Endothelial cell of umbilical vein (primary cell): Measurements from ENCODE around the gene SQOR. TPM values are rescaled to one million over a fixed set of nuclear protein-coding genes. Genes with fewer than 3 reads are reported as not detected.

Source experiments
- BruUV-seq: library from RNA; stranded (reverse); fragments of 400-500 nt; replicated peaks from 2 replicates; lab custom pipeline; 2021; lab: Mats Ljungman, UMichigan
- CTCF ChIA-PET: fragments of 300-600, 350-600 bp; sonication (Branson Sonifier 250); formaldehyde crosslinking; loops from one replicate; lab custom pipeline; 2021; ENCODE audit warnings: antibody characterized with exemption, inconsistent platforms; lab: Charles Lee
- POLR2A ChIA-PET: fragments of 300-600, 350-600 bp; sonication (Branson Sonifier 250); formaldehyde crosslinking; loops from one replicate; lab custom pipeline; 2021; ENCODE audit warnings: antibody characterized with exemption, inconsistent platforms; lab: Charles Lee
- DNase-seq: peaks from one replicate; pipeline ENCODE4 v3.0.0-alpha.2; 2011; ENCODE audit warnings: low read depth, low spot score
- FAIRE-seq: peaks from 2 replicates; lab custom pipeline; 2011; peaks lifted over from hg19 to GRCh38; lab: Jason Lieb, UNC
- H2AFZ ChIP-seq: 2 replicates; pipeline ENCODE4 v1.6.0; 2012; ENCODE audit warnings: low read depth, low read length, control low read depth, inconsistent platforms
- H3K27ac ChIP-seq: 2 replicates; pipeline ENCODE4 v1.5.1; 2011; ENCODE audit warnings: low read depth, mild to moderate bottlenecking, control low read depth, low read length, moderate library complexity; ENCODE audit not compliant: insufficient read depth
- H3K27me3 ChIP-seq, 2 experiments: 2 replicates each; pipeline versions ENCODE4 v1.6.0 to v1.6.1; 2011; ENCODE audit warnings: low read length in 2 of 2, mixed read lengths in 1 of 2; ENCODE audit not compliant: control insufficient read depth in 2 of 2, insufficient read depth in 2 of 2
- H3K36me3 ChIP-seq, 2 experiments: 2 replicates in 1 of 2; 3 replicates in 1 of 2; pipeline ENCODE4 v1.5.1; 2011; ENCODE audit warnings: low read length in 2 of 2, mild to moderate bottlenecking in 1 of 2, moderate library complexity in 1 of 2; ENCODE audit not compliant: control insufficient read depth in 2 of 2, insufficient read depth in 2 of 2; ENCODE audit errors: extremely low read depth in 1 of 2
- H3K4me1 ChIP-seq: 3 replicates; pipeline ENCODE4 v1.5.1; 2011; ENCODE audit warnings: mild to moderate bottlenecking, low read length; ENCODE audit not compliant: control insufficient read depth, insufficient read depth; ENCODE audit errors: extremely low read depth
- H3K4me2 ChIP-seq: 2 replicates; pipeline ENCODE4 v1.6.1; 2011; ENCODE audit warnings: low read length, control low read depth, mixed read lengths; ENCODE audit not compliant: insufficient read depth
- H3K4me3 ChIP-seq, 3 experiments: fragments of 200-600 bp in 1 of 3; sonication (generic), shearing (Covaris generic) in 1 of 3; replicated peaks in 1 of 3; 2 replicates each; pipeline ENCODE4 v1.5.1; 2011 to 2016; ENCODE audit warnings: control low read depth in 3 of 3, low read length in 3 of 3, mild to moderate bottlenecking in 2 of 3, inconsistent platforms in 1 of 3, low read depth in 1 of 3, moderate library complexity in 1 of 3; ENCODE audit not compliant: insufficient read depth in 1 of 3
- H3K79me2 ChIP-seq: 2 replicates; pipeline ENCODE4 v1.6.0; 2012; ENCODE audit warnings: low read length, inconsistent platforms; ENCODE audit not compliant: control insufficient read depth, insufficient read depth
- H3K9ac ChIP-seq: replicated peaks from 2 replicates; pipeline ENCODE3; 2011; ENCODE audit warnings: low read length, control low read depth; ENCODE audit not compliant: insufficient read depth; ENCODE audit errors: extremely low read depth
- H3K9me1 ChIP-seq: replicated peaks from 3 replicates; pipeline ENCODE4 v1.6.0; 2011; ENCODE audit warnings: mild to moderate bottlenecking, low read length; ENCODE audit not compliant: control insufficient read depth, insufficient read depth; ENCODE audit errors: extremely low read depth
- H3K9me3 ChIP-seq: replicated peaks from 2 replicates; pipeline ENCODE4 v1.5.1; 2012; ENCODE audit warnings: low read length, inconsistent platforms; ENCODE audit not compliant: control insufficient read depth, insufficient read depth
- H4K20me1 ChIP-seq: replicated peaks from 2 replicates; pipeline ENCODE3; 2011; ENCODE audit warnings: mild to moderate bottlenecking, low read length; ENCODE audit not compliant: control insufficient read depth, insufficient read depth; ENCODE audit errors: extremely low read depth
- EZH2 ChIP-seq: IDR thresholded peaks from 2 replicates; pipeline ENCODE4 v1.6.1; 2012; ENCODE audit warnings: borderline replicate concordance, low read depth, mild to moderate bottlenecking, moderate library complexity, low read length, inconsistent platforms; ENCODE audit not compliant: severe bottlenecking
- FOS ChIP-seq: IDR thresholded peaks from 2 replicates; pipeline ENCODE4 v1.6.1; 2011; ENCODE audit warnings: mild to moderate bottlenecking, low read length, moderate library complexity, borderline replicate concordance; ENCODE audit not compliant: insufficient read depth
- GATA2 ChIP-seq: IDR thresholded peaks from 2 replicates; pipeline ENCODE4 v1.7.0; 2011; ENCODE audit warnings: low read depth, mild to moderate bottlenecking, moderate library complexity, mixed read lengths, low read length; ENCODE audit not compliant: insufficient read length, insufficient read depth
- JUN ChIP-seq: IDR thresholded peaks from 2 replicates; pipeline ENCODE4 v1.6.1; 2011; ENCODE audit warnings: borderline replicate concordance, low read depth; ENCODE audit not compliant: insufficient read length, insufficient read depth
- MYC ChIP-seq: IDR thresholded peaks from one replicate; pipeline ENCODE4 v1.6.1; 2011; ENCODE audit warnings: mild to moderate bottlenecking, low read depth, low read length
- POLR2A ChIP-seq: IDR thresholded peaks from 2 replicates; pipeline ENCODE4 v1.6.1; 2012; ENCODE audit warnings: low read depth, mild to moderate bottlenecking, control low read depth, low read length
- POLR2AphosphoS5 ChIP-seq: IDR thresholded peaks from 2 replicates; pipeline ENCODE4 v1.6.1; 2012; ENCODE audit warnings: low read depth, mild to moderate bottlenecking, control low read depth, low read length, moderate library complexity; ENCODE audit not compliant: insufficient read depth
- dilution Hi-C: fragments of 300-500 bp; cut with MboI; formaldehyde crosslinking; loops from one replicate; pipeline ENCODE4 v1.15.0; 2019; ENCODE audit warnings: low sequenced_read_pairs; ENCODE audit not compliant: extremely low pct_ligation_motif_present
- intact Hi-C: fragments of 100-400 bp; cut with micrococcal nuclease; formaldehyde crosslinking; loops from one replicate; pipeline ENCODE4 v1.10.0; 2022
- polyA plus RNA-seq, 4 experiments: library from polyadenylated mRNA; depleted of rRNA in 3 of 4; stranded (reverse) in 3 of 4; unstranded in 1 of 4; fragments of >200 nt; gene quantifications; 2 replicates each; pipeline versions ENCODE4 v1.2.1 to v1.2.3, GENCODE V29; 2011 to 2012; ENCODE audit warnings: missing spikeins in 1 of 4
- total RNA-seq: library from RNA; stranded (reverse); gene quantifications from 2 replicates; pipeline ENCODE4 v1.2.3, GENCODE V29; 2021
- TF ChIP-seq, protein P1 (sequence below): IDR thresholded peaks from 2 replicates; pipeline ENCODE4 v1.6.1; 2011; ENCODE audit not compliant: insufficient read depth, insufficient read length
- TF ChIP-seq, protein P2 (sequence below), 2 donors: IDR thresholded peaks; 1 replicate in 1 of 2; 2 replicates in 1 of 2; pipeline ENCODE4 v1.5.1; 2011; ENCODE audit warnings: low read length in 2 of 2, mild to moderate bottlenecking in 2 of 2, moderate library complexity in 2 of 2, control low read depth in 1 of 2, inconsistent platforms in 1 of 2, low read depth in 1 of 2; ENCODE audit not compliant: insufficient read depth in 1 of 2; ENCODE audit errors: extremely low read depth in 1 of 2

Gene SQOR
- total and polyA plus RNA-seq, 2 donors (not counting 3 experiments of a cell fraction or from before 2014, with no cell fraction given), result 12.9 to 17.9 TPM

DNA sequence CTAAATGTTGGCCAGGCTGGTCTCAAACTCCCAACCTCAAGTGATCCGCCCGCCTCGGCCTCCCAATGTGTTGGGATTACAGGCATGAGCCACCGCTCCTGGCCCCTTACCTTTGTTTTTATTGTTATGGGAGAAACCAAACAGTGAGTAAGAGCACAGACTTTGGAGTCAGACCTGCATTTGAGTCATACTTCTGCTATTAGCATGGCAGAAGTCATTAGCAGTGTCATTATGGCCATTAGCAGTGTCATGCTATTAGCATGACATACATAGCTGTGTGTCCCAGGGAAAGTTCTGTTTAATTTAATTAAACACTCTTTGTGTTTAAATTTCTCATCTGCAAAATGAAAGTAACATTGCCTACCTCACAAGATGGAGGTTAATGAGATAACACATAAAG is 54.8 kb downstream of the SQOR start:
- Histone ChIP-seq H3K4me1 (no peaks in the 10 kb centered on the region), H4K20me1 (no peaks in the 10 kb centered on the region), H3K4me3 (no peak overlapping the region), H2AFZ (no peak overlapping the region), H3K9me1 (no peaks in the 10 kb centered on the region), H3K27me3 (no peaks in the 10 kb centered on the region), H3K9me3 (no peaks in the 10 kb centered on the region), H3K9ac (no peak overlapping the region), H3K4me2 (no peak overlapping the region), H3K27ac (no peak overlapping the region), H3K79me2 (no peaks in the 10 kb centered on the region), H3K36me3 (no peaks in the 10 kb centered on the region)
- dilution Hi-C loops, result no loop called here
- no TSS peak for BruUV-seq
- DNase-seq, result no peak
- TF ChIP-seq FOS, result no peak
- TF ChIP-seq, protein P1, sequence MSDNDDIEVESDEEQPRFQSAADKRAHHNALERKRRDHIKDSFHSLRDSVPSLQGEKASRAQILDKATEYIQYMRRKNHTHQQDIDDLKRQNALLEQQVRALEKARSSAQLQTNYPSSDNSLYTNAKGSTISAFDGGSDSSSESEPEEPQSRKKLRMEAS, result no peak
- no peak for TF ChIP-seq MYC
- no peak for TF ChIP-seq EZH2
- TF ChIP-seq, protein P2, sequence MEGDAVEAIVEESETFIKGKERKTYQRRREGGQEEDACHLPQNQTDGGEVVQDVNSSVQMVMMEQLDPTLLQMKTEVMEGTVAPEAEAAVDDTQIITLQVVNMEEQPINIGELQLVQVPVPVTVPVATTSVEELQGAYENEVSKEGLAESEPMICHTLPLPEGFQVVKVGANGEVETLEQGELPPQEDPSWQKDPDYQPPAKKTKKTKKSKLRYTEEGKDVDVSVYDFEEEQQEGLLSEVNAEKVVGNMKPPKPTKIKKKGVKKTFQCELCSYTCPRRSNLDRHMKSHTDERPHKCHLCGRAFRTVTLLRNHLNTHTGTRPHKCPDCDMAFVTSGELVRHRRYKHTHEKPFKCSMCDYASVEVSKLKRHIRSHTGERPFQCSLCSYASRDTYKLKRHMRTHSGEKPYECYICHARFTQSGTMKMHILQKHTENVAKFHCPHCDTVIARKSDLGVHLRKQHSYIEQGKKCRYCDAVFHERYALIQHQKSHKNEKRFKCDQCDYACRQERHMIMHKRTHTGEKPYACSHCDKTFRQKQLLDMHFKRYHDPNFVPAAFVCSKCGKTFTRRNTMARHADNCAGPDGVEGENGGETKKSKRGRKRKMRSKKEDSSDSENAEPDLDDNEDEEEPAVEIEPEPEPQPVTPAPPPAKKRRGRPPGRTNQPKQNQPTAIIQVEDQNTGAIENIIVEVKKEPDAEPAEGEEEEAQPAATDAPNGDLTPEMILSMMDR (IDR thresholded peaks at IDR 0.05; ENCODE audit: extremely low read depth in 1 of 2, insufficient read depth in 1 of 2, low read depth in 1 of 2, low read length in 2 of 2), result no peak
- no peak for TF ChIP-seq POLR2AphosphoS5
- no peak for TF ChIP-seq GATA2
- TF ChIP-seq JUN, result no peak
- no peak for TF ChIP-seq POLR2A
- ChIA-PET CTCF (interaction anchor here (2.0 kb wide), 1 partner anchor 16 kb away, joined by 6 read pairs; no protein-coding TSS in a partner anchor), POLR2A (no interaction called here)
- intact Hi-C loops, result no loop called here
- FAIRE-seq, result no peak
